Left lobe of liver (tissue), 2 donors: ENCODE results near the gene TLE5. TPM values are rescaled to one million over a fixed set of nuclear protein-coding genes. Genes with fewer than 3 reads are reported as not detected.
A peak's percentile ranks its signal among the peaks of the same experiment; 100 is the strongest.
"Not testable (repeated sequence)": the region's sequence is repeated elsewhere in the genome, so short reads cannot be mapped to it uniquely, and the experiment has no call there.

Experiments
- ATAC-seq: fragments of 200-7000 bp; cut with Tn5 transposase; one replicate; pipeline ENCODE4 v1.9.1; 2020; ENCODE audit warnings: mild to moderate bottlenecking, moderate library complexity
- DNase-seq: peaks from one replicate; pipeline ENCODE4 v3.0.0-alpha.2; 2020; ENCODE audit warnings: low spot score
- total RNA-seq: library from RNA; stranded (reverse); gene quantifications from one replicate; pipeline ENCODE4 v1.2.1, GENCODE V29; 2021
- donor health status: DM: no; HTN: no; CAD: no; lungs with moderate emphysema.
- donor health status: DM: no; HTN: yes; CAD: no.

Gene TLE5
- total RNA-seq, 1 donor from 2014 or later = 153 TPM

GRCh38 chr19:3096902-3097326 is 34.6 kb upstream of the TLE5 start:
- no peak for DNase-seq
- ATAC-seq = no peak

- ATAC-seq (no peak), DNase-seq (no peak)
Measured at GRCh38 chr19:3096267-3096901, 34.1 kb upstream of the TLE5 start.

GRCh38 chr19:3095441-3096191 is 33.3 kb upstream of the TLE5 start:
- ATAC-seq (no peak), DNase-seq (no peak)

DNA sequence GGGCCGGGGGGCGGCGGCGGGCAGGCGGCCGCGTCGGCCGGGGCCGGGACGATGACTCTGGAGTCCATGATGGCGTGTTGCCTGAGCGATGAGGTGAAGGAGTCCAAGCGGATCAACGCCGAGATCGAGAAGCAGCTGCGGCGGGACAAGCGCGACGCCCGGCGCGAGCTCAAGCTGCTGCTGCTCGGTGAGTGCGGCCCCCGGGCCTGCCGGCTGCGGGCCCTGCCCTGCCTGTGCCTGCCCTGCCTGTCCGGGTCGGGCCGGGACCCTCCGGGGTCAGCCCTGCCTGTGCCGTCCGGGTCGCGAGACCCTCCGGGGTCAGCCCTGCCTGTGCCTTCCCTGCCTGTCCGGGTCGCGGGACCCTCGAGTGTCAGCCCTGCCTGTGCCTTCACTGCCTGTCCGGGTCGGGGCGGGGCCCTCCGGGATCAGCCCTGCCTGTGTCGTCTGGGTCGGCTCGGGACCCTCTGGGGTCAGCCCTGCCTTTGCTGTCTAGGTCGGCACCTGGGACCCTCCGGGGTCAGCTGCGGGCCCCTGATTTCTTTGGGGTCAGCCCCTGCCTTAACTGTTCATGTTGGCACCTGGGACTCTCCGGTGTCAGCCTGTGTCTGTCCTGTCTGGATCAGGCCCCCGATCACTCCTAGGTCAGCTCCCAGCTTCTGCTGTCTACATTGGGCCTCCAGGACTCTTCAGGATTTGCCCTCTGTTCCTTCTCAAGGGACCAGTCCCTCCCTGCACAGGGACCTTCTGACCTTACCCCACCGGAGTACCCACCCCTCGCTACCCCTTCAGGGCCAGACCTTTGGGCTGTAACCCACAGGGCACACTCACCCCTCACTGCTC is 32.5 kb upstream of the TLE5 start:
- DNase-seq (no peak), ATAC-seq (no peak)

DNA sequence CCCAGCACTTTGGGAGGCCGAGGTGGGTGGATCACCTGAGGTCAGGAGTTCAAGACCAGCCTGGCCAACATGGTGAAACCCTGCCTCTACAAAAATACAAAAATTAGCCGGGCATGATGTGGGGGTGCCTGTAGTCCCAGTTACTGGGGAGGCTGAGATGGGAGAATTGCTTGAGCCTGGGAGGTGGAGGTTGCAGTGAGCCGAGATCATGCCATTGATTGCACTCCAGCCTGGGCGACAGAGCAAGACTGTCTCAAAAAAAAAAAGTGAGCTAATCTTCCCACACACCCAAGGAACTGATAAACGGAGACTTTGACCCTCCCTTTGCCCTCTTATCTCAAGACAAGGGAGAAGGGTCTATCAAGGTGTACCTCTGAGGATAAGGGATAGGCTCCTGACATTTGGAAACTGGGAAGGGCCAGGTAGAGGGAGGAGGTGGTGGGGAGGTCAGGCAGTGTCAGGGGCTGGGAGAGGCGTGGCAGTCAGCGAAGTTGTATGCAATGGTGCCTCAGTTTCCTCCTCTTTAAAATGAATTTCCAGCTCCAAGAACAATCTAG is 27.1 kb upstream of the TLE5 start:
- not testable (repeated sequence) for ATAC-seq, DNase-seq

- no peak for ATAC-seq
- no peak for DNase-seq
Measured at GRCh38 chr19:3087769-3088168, 25.5 kb upstream of the TLE5 start.

DNA sequence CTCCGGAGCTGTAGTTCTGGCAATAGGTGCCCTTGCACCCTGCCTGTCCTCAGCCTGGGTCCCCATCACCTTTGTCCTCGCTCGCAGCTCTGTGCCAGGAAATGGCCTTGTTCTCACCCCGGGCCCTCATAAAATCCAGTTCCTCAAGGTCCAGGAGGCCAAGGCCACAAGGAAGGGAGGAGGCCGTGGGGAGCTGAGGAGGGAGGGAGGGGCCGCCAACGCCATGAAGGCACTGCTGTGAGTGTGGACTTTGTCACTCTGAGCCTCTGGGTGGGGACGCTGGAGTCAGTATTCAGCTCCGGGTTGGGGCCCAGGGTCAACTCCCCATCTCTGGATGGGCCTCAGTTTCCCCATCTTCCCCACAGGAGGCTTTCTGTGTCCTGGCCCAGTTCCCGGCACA is 22.6 kb upstream of the TLE5 start:
- peak; percentile 42 for ATAC-seq
- no peak for DNase-seq

- DNase-seq (no peak), ATAC-seq (no peak)
Measured at GRCh38 chr19:3083964-3084363, 21.7 kb upstream of the TLE5 start.

GRCh38 chr19:3082331-3082730 is 20.0 kb upstream of the TLE5 start:
- no peak for ATAC-seq
- DNase-seq = no peak

DNA sequence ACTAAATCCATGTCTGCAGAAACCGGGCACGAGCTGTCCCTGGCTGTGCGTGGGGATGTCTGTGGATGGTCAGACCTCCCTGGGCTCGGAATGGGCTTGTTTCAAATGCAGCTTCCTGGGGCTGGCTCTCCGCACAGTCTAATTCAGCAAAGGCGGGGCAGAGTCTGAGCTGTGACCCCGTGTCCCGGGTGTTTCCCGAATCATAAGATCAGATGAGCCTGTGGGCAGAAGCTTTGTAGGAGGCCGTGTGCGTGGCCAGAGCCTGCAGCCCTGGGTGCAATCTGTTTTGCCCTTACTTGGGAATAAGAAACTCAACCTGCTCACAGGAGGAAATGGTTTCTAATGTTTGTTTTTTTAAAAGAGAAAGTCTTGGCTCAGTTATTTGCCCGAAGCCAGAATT is 18.0 kb upstream of the TLE5 start:
- ATAC-seq = peak; percentile 20
- no peak for DNase-seq

DNA sequence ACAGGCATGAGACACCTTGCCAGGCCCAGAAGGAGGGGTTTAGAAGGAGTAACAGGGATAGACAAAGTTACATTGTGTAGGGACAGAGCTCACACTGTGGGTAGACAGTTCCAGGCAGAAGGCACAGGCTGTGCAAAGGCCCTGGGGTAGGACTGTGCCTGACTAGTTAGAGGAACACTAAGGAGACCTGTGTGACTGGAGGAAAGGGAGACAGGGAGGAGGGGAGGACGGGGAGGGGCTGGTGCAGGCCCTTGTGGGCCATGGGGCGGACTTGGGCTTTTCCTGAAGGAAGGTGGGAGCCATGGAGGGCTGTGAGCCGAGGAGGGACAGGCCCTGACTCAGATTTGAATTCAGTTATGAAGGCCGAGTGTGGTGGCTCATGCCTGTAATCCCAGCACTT is 17.3 kb upstream of the TLE5 start:
- ATAC-seq (no peak), DNase-seq (no peak)

GRCh38 chr19:3075605-3076431 is 13.5 kb upstream of the TLE5 start:
- DNase-seq (no peak), ATAC-seq (peak; percentile 98)

- no peak for DNase-seq
- no peak for ATAC-seq
Measured at GRCh38 chr19:3073931-3074595, 11.8 kb upstream of the TLE5 start.

GRCh38 chr19:3073159-3073563 is 10.9 kb upstream of the TLE5 start:
- ATAC-seq = no peak
- no peak for DNase-seq

GRCh38 chr19:3071768-3072167 is 9.5 kb upstream of the TLE5 start:
- ATAC-seq (no peak), DNase-seq (no peak)

DNA sequence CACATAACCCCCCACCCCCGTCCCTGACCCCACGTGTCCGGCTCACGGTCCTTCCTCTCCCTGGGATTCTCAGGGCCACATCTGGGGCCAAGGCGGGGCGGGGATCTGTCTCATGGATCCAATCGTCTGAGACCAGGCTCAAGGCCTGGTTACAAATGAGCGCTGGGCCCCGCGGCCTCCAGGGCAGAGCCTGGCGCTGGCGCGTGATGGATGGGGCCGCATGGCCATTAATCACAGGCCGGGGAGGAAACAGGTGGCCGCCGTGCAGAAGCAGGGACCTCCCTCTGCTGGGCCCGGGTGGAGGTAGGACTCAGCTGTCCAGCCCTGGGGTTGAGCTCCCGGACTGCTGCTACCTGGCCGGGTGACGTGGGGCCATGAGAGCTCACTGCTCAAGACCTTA is 5.8 kb upstream of the TLE5 start:
- no peak for DNase-seq
- no peak for ATAC-seq

DNA sequence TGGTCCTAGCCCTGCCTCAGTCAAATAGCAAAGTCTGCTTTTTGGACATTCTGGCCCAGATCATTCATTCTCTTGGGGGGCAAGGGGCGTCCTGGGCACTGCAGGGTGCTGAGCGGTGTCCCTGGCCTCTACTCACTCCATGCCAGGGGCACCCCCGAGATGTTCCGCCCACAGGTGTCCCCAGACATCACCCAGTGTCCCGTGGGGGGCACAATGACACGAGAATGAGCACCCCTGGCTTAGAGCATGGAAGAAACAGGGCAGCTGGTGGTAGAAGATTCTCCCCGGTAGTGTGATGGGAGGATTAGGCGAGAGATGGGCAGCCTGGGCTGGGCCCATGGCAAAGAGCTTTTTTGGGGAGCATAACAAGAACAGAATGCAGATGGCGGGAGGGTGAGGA is 5.3 kb upstream of the TLE5 start:
- no peak for ATAC-seq
- DNase-seq = no peak

DNA sequence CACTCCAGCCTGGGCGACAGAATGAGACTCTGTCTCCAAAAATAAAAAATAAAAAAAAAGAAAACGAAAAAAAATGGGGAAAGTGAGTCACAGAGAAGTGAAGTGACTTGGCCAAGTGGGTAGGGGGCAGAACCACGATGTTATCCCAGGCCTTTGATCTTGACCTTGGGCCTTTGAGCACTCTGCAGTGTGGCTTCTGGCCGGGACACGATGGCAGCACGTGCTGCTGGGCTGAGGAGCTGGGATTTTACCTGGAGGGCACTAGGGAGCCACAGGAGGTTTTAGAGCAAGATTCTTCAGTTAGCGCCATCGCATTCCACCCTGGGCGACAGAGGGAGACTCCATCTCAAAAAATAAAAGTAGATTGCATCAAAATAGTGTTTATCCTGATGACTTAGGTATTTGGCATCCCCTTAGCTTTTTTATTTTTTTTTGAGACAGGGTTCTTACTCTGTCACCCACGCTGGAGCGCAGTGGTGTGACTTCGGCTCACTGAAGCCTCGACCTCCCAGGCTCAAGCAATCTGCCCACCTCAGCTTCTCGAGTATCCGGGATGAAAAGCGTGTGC is 4.3 kb upstream of the TLE5 start:
- no peak for DNase-seq
- ATAC-seq = no peak

GRCh38 chr19:3065675-3066357 is 3.5 kb upstream of the TLE5 start:
- DNase-seq = no peak
- ATAC-seq = no peak
